Calu3 (cell line): ENCODE results near the gene GCH1. TPM values are rescaled to one million over a fixed set of nuclear protein-coding genes. Genes with fewer than 3 reads are reported as not detected.

Source experiments
- BruUV-seq: library from RNA; stranded (reverse); fragments of 400-500 nt; replicated peaks from 2 replicates; lab custom pipeline; 2021; lab: Mats Ljungman, UMichigan
- CTCF ChIA-PET: fragments of 300-600 bp; sonication (Branson Sonifier 250); formaldehyde crosslinking; loops from one replicate; lab custom pipeline; 2022; ENCODE audit warnings: antibody characterized with exemption; lab: Charles Lee
- DNase-seq: peaks from one replicate; pipeline ENCODE4 v3.0.0; 2022
- H3K27ac Mint-ChIP-seq: one replicate; pipeline ENCODE4 v1.8.0; 2022; ENCODE audit warnings: mixed read lengths; ENCODE audit not compliant: unreplicated experiment
- H3K27me3 Mint-ChIP-seq: one replicate; pipeline ENCODE4 v1.8.0; 2022; ENCODE audit warnings: mixed read lengths; ENCODE audit not compliant: unreplicated experiment
- H3K36me3 Mint-ChIP-seq: one replicate; pipeline ENCODE4 v1.8.0; 2022; ENCODE audit warnings: mild to moderate bottlenecking, moderate library complexity, mixed read lengths; ENCODE audit not compliant: insufficient read depth, unreplicated experiment
- H3K4me1 Mint-ChIP-seq: one replicate; pipeline ENCODE4 v1.8.0; 2022; ENCODE audit warnings: mild to moderate bottlenecking, low read depth, mixed read lengths; ENCODE audit not compliant: unreplicated experiment
- H3K4me3 Mint-ChIP-seq: one replicate; pipeline ENCODE4 v1.8.0; 2022; ENCODE audit warnings: mild to moderate bottlenecking, low read depth, moderate library complexity, mixed read lengths; ENCODE audit not compliant: unreplicated experiment
- H3K9me3 Mint-ChIP-seq: one replicate; pipeline ENCODE4 v1.8.0; 2022; ENCODE audit warnings: low read depth, mixed read lengths; ENCODE audit not compliant: unreplicated experiment
- CTCF ChIP-seq: fragments of 200-600 bp; IDR thresholded peaks from one replicate; pipeline ENCODE4 v1.8.0; 2022; ENCODE audit warnings: antibody characterized with exemption; ENCODE audit not compliant: unreplicated experiment
- intact Hi-C: fragments of 100-400 bp; cut with micrococcal nuclease; formaldehyde crosslinking; loops from one replicate; pipeline ENCODE4 v1.10.0; 2022; ENCODE audit not compliant: unreplicated experiment
- total RNA-seq: library from RNA; stranded (reverse); gene quantifications from 2 replicates; pipeline ENCODE4 v1.2.3, GENCODE V29; 2022

GCH1 gene
- total RNA-seq, 1 experiment from 2014 or later = 6.8 TPM

GRCh38 chr14:54798465-54799124 lies 104.0 kb downstream of the GCH1 start:
- H3K9me3 Mint-ChIP-seq = peaks cover 3% of the 10 kb centered on the region
- H3K27me3 Mint-ChIP-seq = peaks cover 37% of the 10 kb centered on the region
- no peak overlapping the region for H3K4me3 Mint-ChIP-seq
- H3K27ac Mint-ChIP-seq = no peak overlapping the region
- no peak for TF ChIP-seq CTCF
- H3K36me3 Mint-ChIP-seq = no peaks in the 10 kb centered on the region
- CTCF ChIA-PET = no interaction called here
- no peak for DNase-seq
- H3K4me1 Mint-ChIP-seq = no peaks in the 10 kb centered on the region
- BruUV-seq = no TSS peak
- intact Hi-C loops = no loop called here

- H3K27ac Mint-ChIP-seq = no peak overlapping the region
- H3K4me1 Mint-ChIP-seq = no peaks in the 10 kb centered on the region
- intact Hi-C loops = no loop called here
- BruUV-seq = no TSS peak
- peaks cover 3% of the 10 kb centered on the region for H3K9me3 Mint-ChIP-seq
- DNase-seq = no peak
- no peak overlapping the region for H3K4me3 Mint-ChIP-seq
- peaks cover 36% of the 10 kb centered on the region for H3K27me3 Mint-ChIP-seq
- CTCF ChIA-PET = no interaction called here
- no peak for TF ChIP-seq CTCF
- H3K36me3 Mint-ChIP-seq = no peaks in the 10 kb centered on the region
These were observed 104.6 kb downstream of the GCH1 start for GRCh38 chr14:54797986-54798385.

- CTCF ChIA-PET = no interaction called here
- no peak for TF ChIP-seq CTCF
- H3K36me3 Mint-ChIP-seq = no peaks in the 10 kb centered on the region
- no peaks in the 10 kb centered on the region for H3K4me1 Mint-ChIP-seq
- H3K9me3 Mint-ChIP-seq = peaks cover 3% of the 10 kb centered on the region
- H3K27me3 Mint-ChIP-seq = peaks cover 35% of the 10 kb centered on the region
- H3K27ac Mint-ChIP-seq = no peak overlapping the region
- DNase-seq = no peak
- intact Hi-C loops = no loop called here
- BruUV-seq = no TSS peak
- H3K4me3 Mint-ChIP-seq = no peak overlapping the region
These were observed 105.1 kb downstream of the GCH1 start for GRCh38 chr14:54797556-54797955.

GRCh38 chr14:54796961-54797360 lies 105.7 kb downstream of the GCH1 start:
- CTCF ChIA-PET = no interaction called here
- Mint-ChIP-seq H3K4me1 (no peaks in the 10 kb centered on the region), H3K9me3 (peaks cover 3% of the 10 kb centered on the region), H3K27ac (no peak overlapping the region), H3K4me3 (no peak overlapping the region), H3K36me3 (no peaks in the 10 kb centered on the region), H3K27me3 (peaks cover 29% of the 10 kb centered on the region)
- intact Hi-C loops = no loop called here
- no TSS peak for BruUV-seq
- DNase-seq = no peak
- TF ChIP-seq CTCF = no peak
